Measurements from ENCODE around the gene SLC6A6. TPM values are rescaled to one million over a fixed set of nuclear protein-coding genes. Genes with fewer than 3 reads are reported as not detected.

Gene SLC6A6
- polyA plus RNA-seq, 1 donor (not counting 4 experiments of a cell fraction or from before 2014, with no cell fraction given): 8.3 TPM

- peaks cover 5% of the 10 kb centered on the region for H3K79me2 ChIP-seq (ENCODE audit: control insufficient read depth, insufficient read depth, low read length)
- H4K20me1 ChIP-seq (ENCODE audit: control insufficient read depth, extremely low read depth, insufficient read depth, low read length): no peaks in the 10 kb centered on the region
- dilution Hi-C loops (cut with MboI; ENCODE audit: extremely low pct_ligation_motif_present, low sequenced_read_pairs): no loop called here
- peaks cover 5% of the 10 kb centered on the region for H3K4me1 ChIP-seq (ENCODE audit: control insufficient read depth, extremely low read depth, insufficient read depth, low read length)
- H3K4me3 ChIP-seq (ENCODE audit: control insufficient read depth in 2 of 3, extremely low read depth in 1 of 3, insufficient read depth in 2 of 3, low read depth in 1 of 3, low read length in 3 of 3): no peak overlapping the region
- no peaks in the 10 kb centered on the region for H3K9me3 ChIP-seq (ENCODE audit: control insufficient read depth, low read depth, low read length)
- H3K27ac ChIP-seq (ENCODE audit: control insufficient read depth, insufficient read depth, low read length): no peak overlapping the region
- H2AFZ ChIP-seq (ENCODE audit: control insufficient read depth, low read length): no peak overlapping the region
- H3K9ac ChIP-seq (ENCODE audit: control insufficient read depth, extremely low read depth, insufficient read depth, low read length): no peak overlapping the region
- DNase-seq (ENCODE audit: low read depth, low spot score): no peak
- FAIRE-seq: no peak
- H3K4me2 ChIP-seq (ENCODE audit: control insufficient read depth, extremely low read depth, insufficient read depth, low read depth, low read length): no peak overlapping the region
- H3K9me1 ChIP-seq (ENCODE audit: control insufficient read depth, extremely low read depth, insufficient read depth, low read length): no peaks in the 10 kb centered on the region
- H3K27me3 ChIP-seq (ENCODE audit: control insufficient read depth, extremely low read depth, insufficient read depth, low read length): no peaks in the 10 kb centered on the region
- peaks cover 5 to 22% of the 10 kb centered on the region in 2 experiments for H3K36me3 ChIP-seq (ENCODE audit: control insufficient read depth in 2 of 2, extremely low read depth in 1 of 2, insufficient read depth in 2 of 2, low read length in 2 of 2)
- no peak for TF ChIP-seq EZH2 (IDR thresholded peaks at IDR 0.05; ENCODE audit: low read length)
- TF ChIP-seq CTCF (optimal IDR thresholded peaks at IDR 0.05 in 1 of 3, IDR thresholded peaks at IDR 0.05 in 1 of 3, conservative IDR thresholded peaks at IDR 0.05 in 1 of 3; ENCODE audit: extremely low read depth in 1 of 3, insufficient read depth in 2 of 3, low read length in 3 of 3): no peak
Observed at GRCh38 chr3:14444380-14444779, 42.0 kb downstream of the SLC6A6 start.

GRCh38 chr3:14445773-14446172 lies 43.4 kb downstream of the SLC6A6 start:
- DNase-seq (ENCODE audit: low read depth, low spot score) (no peak), FAIRE-seq (no peak)
- dilution Hi-C loops (cut with MboI; ENCODE audit: extremely low pct_ligation_motif_present, low sequenced_read_pairs): no loop called here
- Histone ChIP-seq H3K4me2 (ENCODE audit: control insufficient read depth, extremely low read depth, insufficient read depth, low read depth, low read length) (no peak overlapping the region), H3K36me3 (ENCODE audit: control insufficient read depth in 2 of 2, extremely low read depth in 1 of 2, insufficient read depth in 2 of 2, low read length in 2 of 2) (peaks cover 5 to 23% of the 10 kb centered on the region in 2 experiments), H3K9me1 (ENCODE audit: control insufficient read depth, extremely low read depth, insufficient read depth, low read length) (no peaks in the 10 kb centered on the region), H3K27ac (ENCODE audit: control insufficient read depth, insufficient read depth, low read length) (no peak overlapping the region), H2AFZ (ENCODE audit: control insufficient read depth, low read length) (no peak overlapping the region), H3K4me1 (ENCODE audit: control insufficient read depth, extremely low read depth, insufficient read depth, low read length) (peaks cover 5% of the 10 kb centered on the region), H3K9me3 (ENCODE audit: control insufficient read depth, low read depth, low read length) (no peaks in the 10 kb centered on the region), H3K4me3 (ENCODE audit: control insufficient read depth in 2 of 3, extremely low read depth in 1 of 3, insufficient read depth in 2 of 3, low read depth in 1 of 3, low read length in 3 of 3) (no peak overlapping the region), H3K79me2 (ENCODE audit: control insufficient read depth, insufficient read depth, low read length) (peaks cover 5% of the 10 kb centered on the region), H3K9ac (ENCODE audit: control insufficient read depth, extremely low read depth, insufficient read depth, low read length) (no peak overlapping the region), H3K27me3 (ENCODE audit: control insufficient read depth, extremely low read depth, insufficient read depth, low read length) (no peaks in the 10 kb centered on the region), H4K20me1 (ENCODE audit: control insufficient read depth, extremely low read depth, insufficient read depth, low read length) (no peaks in the 10 kb centered on the region)
- TF ChIP-seq EZH2 (IDR thresholded peaks at IDR 0.05; ENCODE audit: low read length): no peak
- TF ChIP-seq CTCF (optimal IDR thresholded peaks at IDR 0.05 in 1 of 3, IDR thresholded peaks at IDR 0.05 in 1 of 3, conservative IDR thresholded peaks at IDR 0.05 in 1 of 3; ENCODE audit: extremely low read depth in 1 of 3, insufficient read depth in 2 of 3, low read length in 3 of 3): no peak
